Measurements from ENCODE around the gene MAP2K4. TPM values are rescaled to one million over a fixed set of nuclear protein-coding genes. Genes with fewer than 3 reads are reported as not detected.

MAP2K4 gene
- total and polyA plus RNA-seq, 2 of the 4 experiments (the other 2 are of a cell fraction), result 14.5 to 32.6 TPM

DNA sequence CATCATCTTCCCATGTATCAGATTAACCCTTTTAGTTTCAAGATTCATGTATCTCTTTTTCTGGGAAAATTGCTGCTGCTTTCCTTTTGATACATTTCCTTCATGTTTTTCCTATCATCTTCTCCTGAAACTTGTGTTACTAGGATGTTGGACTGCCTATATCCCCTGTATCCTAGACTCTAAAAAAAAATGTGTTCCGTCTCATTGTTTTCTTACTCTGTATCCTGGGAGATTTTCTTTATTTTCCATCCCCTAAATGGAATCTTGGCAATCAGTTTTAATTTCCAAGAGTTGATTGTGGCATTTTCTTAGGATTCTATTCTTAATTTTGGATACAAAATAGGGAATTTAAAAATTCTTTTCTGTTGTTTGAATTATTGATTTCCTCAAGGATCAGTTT is 36.8 kb downstream of the MAP2K4 start:
- POLR2A ChIA-PET (ENCODE audit: unreplicated experiment), result no interaction called here
- Histone ChIP-seq H3K9me1 (ENCODE audit: insufficient read depth, low read length) (peaks cover 3% of the 10 kb centered on the region), H3K4ac (ENCODE audit: low read depth, low read length) (no peak overlapping the region), H3K4me3 (ENCODE audit: insufficient read depth, low read depth, low read length) (no peak overlapping the region), H3K79me1 (ENCODE audit: low read depth in 1 of 2, low read length in 2 of 2) (peaks cover 22 to 35% of the 10 kb centered on the region in 2 experiments), H2BK20ac (ENCODE audit: low read depth, low read length) (no peak overlapping the region), H3K36me3 (ENCODE audit: control insufficient read depth, insufficient read depth, low read length) (peaks cover 2% of the 10 kb centered on the region; the same call in 1 of the 2 replicates), H3K4me1 (ENCODE audit: control insufficient read depth, insufficient read depth, low read length) (peaks cover 2% of the 10 kb centered on the region; the same call in 1 of the 2 replicates), H4K20me1 (ENCODE audit: insufficient read depth, low read length) (peaks cover 4% of the 10 kb centered on the region), H3K23ac (ENCODE audit: low read depth, low read length) (no peak overlapping the region), H2AK5ac (ENCODE audit: low read depth, low read length) (no peak overlapping the region), H3K9me3 (ENCODE audit: control insufficient read depth, insufficient read depth, low read length) (no peaks in the 10 kb centered on the region), H3K18ac (ENCODE audit: low read depth, low read length) (no peak overlapping the region), H4K8ac (ENCODE audit: low read depth in 2 of 2, low read length in 2 of 2) (no peak overlapping the region), H3K4me2 (ENCODE audit: low read depth, low read length) (no peak overlapping the region), H2AFZ (replicated peaks; ENCODE audit: low read length, poor library complexity) (no peak overlapping the region), H4K91ac (ENCODE audit: insufficient read depth, low read depth, low read length) (no peak overlapping the region), H2AK9ac (replicated peaks; ENCODE audit: low read depth, low read length, poor library complexity) (no peak overlapping the region), H2BK15ac (ENCODE audit: low read depth, low read length) (no peak overlapping the region), H2BK120ac (ENCODE audit: low read depth, low read length) (no peak overlapping the region), H3K14ac (replicated peaks; ENCODE audit: low read depth, low read length) (no peak overlapping the region), H3K9ac (ENCODE audit: low read depth, low read length) (no peak overlapping the region), H3K56ac (ENCODE audit: extremely low read depth, insufficient read depth, low read length) (no peak overlapping the region; the same call in 1 of the 2 replicates), H3K27ac (ENCODE audit: insufficient read depth, low read length) (no peak overlapping the region), H4K5ac (ENCODE audit: low read depth, low read length) (no peak overlapping the region), H2BK5ac (ENCODE audit: low read depth, low read length, poor library complexity, severe bottlenecking) (no peak overlapping the region), H3K27me3 (ENCODE audit: control insufficient read depth, insufficient read depth, low read length) (no peaks in the 10 kb centered on the region)
- ATAC-seq (ENCODE audit: low read depth) (no peak), DNase-seq (no peak)
- intact Hi-C loops (cut with micrococcal nuclease), result no loop called here
- CTCF ChIA-PET, result no interaction called here
- TF ChIP-seq, protein P1, sequence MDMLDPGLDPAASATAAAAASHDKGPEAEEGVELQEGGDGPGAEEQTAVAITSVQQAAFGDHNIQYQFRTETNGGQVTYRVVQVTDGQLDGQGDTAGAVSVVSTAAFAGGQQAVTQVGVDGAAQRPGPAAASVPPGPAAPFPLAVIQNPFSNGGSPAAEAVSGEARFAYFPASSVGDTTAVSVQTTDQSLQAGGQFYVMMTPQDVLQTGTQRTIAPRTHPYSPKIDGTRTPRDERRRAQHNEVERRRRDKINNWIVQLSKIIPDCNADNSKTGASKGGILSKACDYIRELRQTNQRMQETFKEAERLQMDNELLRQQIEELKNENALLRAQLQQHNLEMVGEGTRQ (IDR thresholded peaks at IDR 0.05; ENCODE audit: low read depth, low read length), result no peak
- TF ChIP-seq POLR2A (IDR thresholded peaks at IDR 0.05; ENCODE audit: low read depth, low read length), result no peak
- TF ChIP-seq RCOR1 (IDR thresholded peaks at IDR 0.05; ENCODE audit: insufficient replicate concordance, low read length), result no peak
- TF ChIP-seq SMC3 (IDR thresholded peaks at IDR 0.05; ENCODE audit: low read depth, low read length), result no peak
- TF ChIP-seq MAFK (IDR thresholded peaks at IDR 0.05; ENCODE audit: low read depth, low read length), result no peak
- no peak for TF ChIP-seq RAD21 (IDR thresholded peaks at IDR 0.05; ENCODE audit: low read length)
- TF ChIP-seq MAZ (IDR thresholded peaks at IDR 0.05; ENCODE audit: borderline replicate concordance, low read depth, low read length), result no peak
- TF ChIP-seq BHLHE40 (IDR thresholded peaks at IDR 0.05; ENCODE audit: low read depth, low read length), result no peak
- in situ Hi-C loops (cut with MboI; ENCODE audit: low sequenced_read_pairs), result no loop called here
- no CpG with 5 or more reads among the region's 1 CpG for WGBS, 2 experiments (ENCODE audit: extremely low coverage in 2 of 2, insufficient read length in 1 of 2)
- dilution Hi-C loops (cut with HindIII; ENCODE audit: low sequenced_read_pairs, unreplicated experiment), result no loop called here
- BruUV-seq (replicated peaks), result no TSS peak

Measured in IMR-90 (cell line).